GM21367 (cell line): Measurements from ENCODE around the gene STAMBP.
"Not testable (repeated sequence)": the region's sequence is repeated elsewhere in the genome, so short reads cannot be mapped to it uniquely, and the experiment has no call there.

ENCODE experiments used
- ATAC-seq: cut with Tn5 transposase; IDR thresholded peaks from one replicate; pipeline ENCODE4 v1.9.1; 2021; ENCODE audit not compliant: unreplicated experiment

STAMBP gene

GRCh38 chr2:73885406-73885805, 56.6 kb downstream of the STAMBP start:
- no peak for ATAC-seq

- ATAC-seq: no peak
These were observed 57.6 kb downstream of the STAMBP start for GRCh38 chr2:73886357-73886756.

GRCh38 chr2:73887596-73888353, 59.0 kb downstream of the STAMBP start:
- ATAC-seq: not testable (repeated sequence)

DNA sequence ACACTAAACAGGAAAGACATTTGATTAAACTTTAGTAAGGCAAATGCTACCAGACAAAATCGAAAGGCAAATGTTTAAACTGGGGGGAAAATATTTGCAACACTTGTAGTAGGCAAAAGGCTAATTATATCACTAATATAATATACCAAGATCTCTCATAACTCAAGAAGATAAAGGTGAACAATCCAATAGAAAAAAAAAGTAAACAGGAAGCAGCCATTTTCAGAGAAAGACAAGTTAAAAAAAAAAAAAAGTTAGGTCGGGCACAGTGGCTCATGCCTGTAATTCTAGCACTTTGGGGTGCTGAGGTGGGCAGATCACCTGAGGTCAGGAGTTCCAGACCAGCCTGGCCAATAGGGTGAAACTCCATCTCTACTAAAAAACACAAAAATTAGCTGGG, 59.6 kb downstream of the STAMBP start:
- ATAC-seq: no peak

- ATAC-seq: no peak
These were observed 60.4 kb downstream of the STAMBP start for GRCh38 chr2:73889206-73889605.

- no peak for ATAC-seq
These were observed 61.7 kb downstream of the STAMBP start for GRCh38 chr2:73890301-73891092.

GRCh38 chr2:73891276-73891901, 62.6 kb downstream of the STAMBP start:
- no peak for ATAC-seq

DNA sequence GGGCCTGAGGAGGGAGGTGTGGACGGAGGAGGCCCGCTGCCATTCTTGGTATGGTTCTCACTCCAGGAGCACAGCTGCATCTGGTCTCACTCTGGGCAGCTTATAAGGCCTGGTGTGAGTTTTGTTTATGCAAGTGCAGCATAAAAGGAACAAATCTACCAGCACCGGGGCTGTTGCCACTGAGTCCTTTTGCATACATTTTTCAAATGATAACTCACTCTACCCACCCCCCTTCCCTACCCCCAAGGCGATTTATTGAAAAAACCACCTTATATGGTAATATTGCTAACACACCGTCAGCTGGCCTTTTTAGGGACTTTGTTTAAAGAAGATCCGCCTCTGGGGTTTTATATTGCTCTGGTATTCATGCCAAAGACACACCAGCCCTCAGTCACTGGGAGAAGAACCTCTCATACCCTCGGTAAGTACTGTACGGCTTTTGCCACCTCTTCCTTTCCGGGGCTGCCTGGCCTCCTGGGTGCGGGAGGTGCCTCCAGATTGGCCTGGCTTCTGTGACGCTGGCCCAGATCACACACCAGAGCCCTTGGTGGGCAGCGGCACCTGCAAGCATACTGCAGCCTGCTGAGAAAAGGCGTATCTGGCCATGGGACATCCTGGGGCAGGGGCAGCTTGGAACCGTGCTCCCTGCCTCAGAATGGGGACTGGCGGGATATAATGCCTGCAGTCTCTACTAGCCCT, 64.0 kb downstream of the STAMBP start, which contains the start of gene ACTG2:
Gene ACTG2 (plus strand): TSS at position 378 of the 699 bp plus-strand sequence. CDS start 8,304 bp downstream, outside the sequence.
- no peak for ATAC-seq

- no peak for ATAC-seq
These were observed 65.2 kb downstream of the STAMBP start for GRCh38 chr2:73893764-73894474.

DNA sequence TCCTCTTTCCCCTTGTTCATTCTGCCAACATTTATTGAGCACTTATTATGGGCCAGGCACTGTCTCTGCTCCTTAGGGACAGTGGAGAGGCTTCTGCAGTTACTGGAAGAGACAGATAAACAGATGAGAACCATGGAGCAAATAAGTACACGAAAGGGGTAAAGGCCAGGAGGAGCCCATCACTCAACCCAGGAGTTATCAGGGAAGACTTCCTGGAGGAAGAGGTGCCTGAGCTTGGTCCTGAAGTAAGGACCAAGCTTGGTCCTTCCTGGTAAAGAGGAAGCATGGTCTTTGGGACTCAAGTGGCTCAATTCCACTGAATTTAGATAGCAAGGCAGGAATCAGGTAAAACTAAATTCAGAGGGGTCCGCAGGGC, 65.7 kb downstream of the STAMBP start:
- ATAC-seq: no peak

DNA sequence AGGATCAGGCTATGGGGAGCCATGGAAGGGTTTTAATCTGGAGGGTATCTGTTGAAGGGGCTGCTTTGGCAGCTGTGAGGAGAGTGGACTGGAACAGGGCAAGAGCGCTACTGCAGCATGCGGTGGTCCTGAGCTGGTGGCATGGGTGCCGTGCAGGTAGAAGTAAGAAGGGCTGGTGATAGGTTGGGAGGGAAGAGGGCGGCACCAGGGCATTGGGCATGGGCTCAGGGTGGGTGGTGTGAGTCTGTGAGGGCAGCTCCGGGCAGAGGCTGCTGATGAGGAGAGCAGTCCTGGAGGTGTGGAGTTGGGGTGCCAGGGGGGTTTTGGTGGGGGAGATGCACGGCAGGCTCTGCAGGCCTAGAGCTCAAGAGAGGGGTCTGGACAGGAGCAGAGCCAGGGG, 66.1 kb downstream of the STAMBP start:
- no peak for ATAC-seq

DNA sequence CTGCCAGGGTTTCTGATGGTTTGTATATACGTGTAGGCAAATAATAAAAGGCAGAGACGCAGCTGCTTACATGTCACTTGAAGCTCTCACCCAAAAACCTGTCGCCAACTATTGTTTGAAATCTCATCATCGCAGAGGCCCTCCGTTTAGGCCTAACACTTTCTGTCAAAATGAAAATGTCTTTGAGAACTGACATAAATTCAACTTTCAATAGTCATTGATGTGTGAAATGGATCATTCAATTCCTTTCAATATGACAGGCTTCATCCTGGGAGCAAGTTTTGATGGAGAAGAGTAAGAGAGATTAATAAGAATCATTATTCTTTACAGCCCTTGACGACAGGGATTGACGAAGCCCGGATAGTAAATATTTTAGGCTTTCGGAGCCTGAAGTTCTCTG, 66.7 kb downstream of the STAMBP start:
- no peak for ATAC-seq

DNA sequence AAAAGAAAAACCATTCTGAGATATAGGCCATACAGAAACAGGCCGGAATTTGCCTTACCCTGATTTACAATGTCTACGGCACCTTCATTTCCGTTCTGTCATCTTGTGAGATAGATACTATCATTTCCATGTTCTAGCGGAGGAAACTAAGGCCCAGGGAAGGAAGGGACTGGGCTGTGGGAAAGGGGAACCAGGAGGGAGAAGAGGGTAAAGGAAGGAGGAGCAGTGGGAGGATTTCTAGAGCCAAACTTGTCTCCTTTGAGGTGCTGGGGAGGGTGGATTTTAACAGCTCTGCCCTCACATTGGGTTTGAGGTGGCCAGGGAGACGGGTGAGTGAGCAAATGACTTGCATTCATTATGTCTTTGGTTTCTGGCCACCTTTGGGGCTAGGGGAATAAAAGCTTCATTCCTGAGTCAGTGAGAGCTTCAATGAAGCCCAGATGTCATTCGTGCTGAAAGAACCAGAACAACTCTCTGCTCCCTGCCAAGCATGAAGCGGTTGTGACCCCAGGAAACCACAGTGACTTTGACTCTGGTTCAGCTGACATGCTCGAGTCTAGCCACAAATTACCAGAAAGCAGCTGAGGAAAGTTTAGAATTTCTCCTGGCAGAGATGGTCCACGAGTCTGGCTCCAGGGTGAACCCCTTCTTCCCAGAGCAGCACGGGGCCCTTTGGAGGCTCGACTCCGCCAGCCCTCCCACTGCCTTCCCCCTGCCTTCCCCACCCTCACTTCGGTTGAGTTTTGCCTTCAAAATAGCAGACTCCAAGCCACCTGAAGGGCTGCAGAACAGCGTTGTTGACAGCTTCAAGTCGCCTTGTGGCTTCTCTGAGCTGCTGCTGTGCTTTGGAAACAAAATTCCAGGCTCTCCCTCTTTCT, 67.8 kb downstream of the STAMBP start:
- ATAC-seq: no peak

DNA sequence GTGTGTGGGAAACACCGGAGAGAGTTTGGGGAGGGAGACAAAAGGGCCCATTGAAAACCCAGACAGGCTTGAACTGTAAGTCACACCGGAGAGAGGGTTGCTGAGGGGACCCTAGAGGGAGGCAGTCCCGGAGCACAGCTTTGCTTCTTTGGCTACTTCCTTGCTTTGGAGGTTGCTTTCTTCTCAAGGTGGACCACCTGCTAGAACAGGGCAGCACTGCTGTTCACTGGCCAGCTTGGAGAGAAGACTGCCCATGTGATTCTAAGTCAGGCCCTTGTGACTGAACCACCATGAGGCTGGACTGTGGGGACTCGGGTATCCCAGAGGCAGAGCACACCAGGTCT, 68.5 kb downstream of the STAMBP start:
- ATAC-seq: no peak

DNA sequence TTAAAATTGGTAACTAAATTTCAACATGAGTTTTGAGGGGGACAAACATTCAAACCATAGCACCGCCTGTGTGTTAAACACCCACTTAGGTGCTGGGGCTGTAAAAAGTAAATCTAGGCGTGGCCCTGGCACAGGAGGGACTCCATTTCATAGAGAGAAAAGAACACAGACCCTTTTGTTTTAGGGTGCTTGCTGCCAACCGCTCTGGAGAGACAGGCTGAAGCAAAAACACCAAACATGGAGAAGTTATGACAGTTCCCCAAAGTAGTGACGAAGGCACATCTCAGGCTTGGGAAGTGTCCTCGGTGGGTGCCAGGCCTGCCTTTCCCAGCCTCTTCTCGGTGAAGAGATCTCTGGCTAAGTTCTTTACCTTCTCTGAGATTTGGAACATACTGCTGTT, 69.2 kb downstream of the STAMBP start:
- ATAC-seq: no peak

GRCh38 chr2:73899801-73900336, 71.1 kb downstream of the STAMBP start:
- ATAC-seq: no peak

DNA sequence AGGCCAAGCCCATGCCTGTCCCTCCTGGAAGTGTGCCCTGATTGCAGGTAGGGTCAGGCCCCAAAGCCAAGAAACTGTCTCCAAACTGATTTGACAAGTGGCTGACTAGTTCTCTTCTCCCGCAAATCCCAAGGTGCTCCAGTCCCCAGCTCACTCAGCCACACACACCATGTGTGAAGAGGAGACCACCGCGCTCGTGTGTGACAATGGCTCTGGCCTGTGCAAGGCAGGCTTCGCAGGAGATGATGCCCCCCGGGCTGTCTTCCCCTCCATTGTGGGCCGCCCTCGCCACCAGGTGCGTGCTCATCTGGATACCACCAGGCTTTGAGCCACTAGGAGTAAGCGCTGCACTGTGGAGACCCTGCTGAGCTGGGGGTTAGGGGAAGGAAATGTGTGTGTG, 72.4 kb downstream of the STAMBP start:
- no peak for ATAC-seq

DNA sequence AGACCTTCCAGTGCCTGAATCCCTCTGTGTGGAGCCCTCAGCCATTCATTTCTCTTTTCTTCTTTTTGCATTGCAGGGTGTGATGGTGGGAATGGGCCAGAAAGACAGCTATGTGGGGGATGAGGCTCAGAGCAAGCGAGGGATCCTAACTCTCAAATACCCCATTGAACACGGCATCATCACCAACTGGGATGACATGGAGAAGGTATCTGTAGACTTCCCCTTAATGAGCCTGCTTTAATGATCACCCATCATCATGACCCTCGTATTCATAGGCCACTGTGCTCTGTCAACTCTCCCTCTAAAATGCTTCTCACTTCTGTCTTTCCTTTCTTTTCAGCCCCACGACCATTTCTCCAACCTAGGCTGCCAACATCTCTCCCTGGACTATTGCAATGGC, 73.5 kb downstream of the STAMBP start:
- ATAC-seq: no peak

- ATAC-seq: no peak
These were observed 74.6 kb downstream of the STAMBP start for GRCh38 chr2:73903313-73903712.
